Islet precursor cell (in vitro differentiated cells): ENCODE data around the gene FAH.

ENCODE experiments used
- DNase-seq: peaks from one replicate; pipeline ENCODE4 v3.0.0-alpha.2; 2018

The FAH gene

GRCh38 chr15:80174017-80174746 lies 21.4 kb downstream of the FAH start:
- DNase-seq = no peak

- no peak for DNase-seq
Observed at GRCh38 chr15:80175436-80175835, 22.6 kb downstream of the FAH start.

GRCh38 chr15:80176443-80176842 lies 23.6 kb downstream of the FAH start:
- DNase-seq = no peak

- no peak for DNase-seq
Observed at GRCh38 chr15:80177156-80177555, 24.4 kb downstream of the FAH start.

GRCh38 chr15:80179025-80179759 lies 26.4 kb downstream of the FAH start:
- DNase-seq = no peak

- DNase-seq = no peak
Observed at GRCh38 chr15:80179935-80180334, 27.1 kb downstream of the FAH start.

GRCh38 chr15:80180468-80180867 lies 27.7 kb downstream of the FAH start:
- no peak for DNase-seq

- no peak for DNase-seq
Observed at GRCh38 chr15:80180986-80181385, 28.2 kb downstream of the FAH start.

GRCh38 chr15:80182611-80183261 lies 29.9 kb downstream of the FAH start:
- DNase-seq = peak; percentile 38

GRCh38 chr15:80183306-80183705 lies 30.5 kb downstream of the FAH start:
- peak; percentile 28 for DNase-seq

- DNase-seq = peak; percentile 51
Observed at GRCh38 chr15:80183886-80184285, 31.1 kb downstream of the FAH start.

- peak; percentile 33 for DNase-seq
Observed at GRCh38 chr15:80184554-80184953, 31.8 kb downstream of the FAH start.

GRCh38 chr15:80185152-80185551 lies 32.4 kb downstream of the FAH start:
- DNase-seq = peak; percentile 7

GRCh38 chr15:80186066-80186465 lies 33.3 kb downstream of the FAH start:
- DNase-seq = peak; percentile 37

- peak; percentile 1 for DNase-seq
Observed at GRCh38 chr15:80186597-80186996, 33.8 kb downstream of the FAH start.

- no peak for DNase-seq
Observed at GRCh38 chr15:80188251-80188650, 35.5 kb downstream of the FAH start.

GRCh38 chr15:80191198-80191597 lies 38.4 kb downstream of the FAH start:
- no peak for DNase-seq

GRCh38 chr15:80191897-80192595 lies 39.2 kb downstream of the FAH start:
- peak; percentile 21 for DNase-seq

GRCh38 chr15:80194186-80194585 lies 41.4 kb downstream of the FAH start:
- peak; percentile 13 for DNase-seq

- DNase-seq = peak; percentile 11
Observed at GRCh38 chr15:80194914-80195313, 42.1 kb downstream of the FAH start.

GRCh38 chr15:80199366-80199765 lies 46.6 kb downstream of the FAH start:
- DNase-seq = peak; percentile 52

- DNase-seq = no peak
Observed at GRCh38 chr15:80199869-80200268, 47.1 kb downstream of the FAH start.
